GM21515 (cell line): ENCODE results near the gene LY6G5B.
A peak's percentile ranks its signal among the peaks of the same experiment; 100 is the strongest.

Experiments used
- ATAC-seq: cut with Tn5 transposase; IDR thresholded peaks from one replicate; pipeline ENCODE4 v1.9.1; 2021; ENCODE audit not compliant: unreplicated experiment

The LY6G5B gene

GRCh38 chr6:31640612-31641011 is 29.2 kb upstream of the LY6G5B start:
- no peak for ATAC-seq

DNA sequence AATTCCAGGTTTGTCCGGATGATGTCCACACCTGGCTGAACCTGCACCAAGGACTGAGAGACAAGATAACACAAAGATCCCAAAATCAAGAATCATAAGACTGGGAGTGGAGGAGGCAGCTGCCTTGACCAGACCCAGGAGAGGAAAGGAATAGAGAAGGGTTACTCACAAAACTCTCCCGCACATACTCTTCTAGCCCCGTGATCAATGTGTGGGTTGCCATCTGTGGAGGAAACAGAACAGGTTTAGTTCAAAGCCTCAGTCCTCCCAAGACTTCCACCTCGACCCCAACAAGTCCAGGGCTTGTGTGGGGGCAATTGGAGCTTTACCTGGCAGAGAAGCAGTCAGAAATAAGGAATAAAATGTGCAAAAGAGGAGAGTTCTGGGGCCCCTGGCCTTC is 28.4 kb upstream of the LY6G5B start:
- ATAC-seq: no peak

- no peak for ATAC-seq
Observed at GRCh38 chr6:31642798-31643570, 26.8 kb upstream of the LY6G5B start.

GRCh38 chr6:31643818-31644454 is 25.8 kb upstream of the LY6G5B start:
- no peak for ATAC-seq

DNA sequence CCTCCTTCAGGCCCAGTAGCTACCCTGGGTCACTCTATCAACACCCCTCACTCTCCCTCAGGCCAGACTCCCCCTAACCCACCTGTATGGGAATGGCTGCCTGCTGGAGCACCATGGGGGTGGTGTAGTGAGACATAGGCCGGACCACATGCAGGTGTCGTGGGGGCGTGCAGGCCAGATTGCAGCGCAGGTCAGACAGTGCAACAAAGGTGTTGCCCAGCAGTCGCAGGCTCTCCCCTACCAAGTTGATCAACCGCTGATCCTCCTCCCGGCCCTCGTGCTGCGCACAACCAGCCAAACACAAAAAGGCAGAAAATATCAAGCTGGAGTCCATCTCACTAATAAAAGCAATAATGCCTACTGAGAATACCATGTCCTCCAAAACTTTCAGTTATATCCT is 24.5 kb upstream of the LY6G5B start:
- no peak for ATAC-seq

DNA sequence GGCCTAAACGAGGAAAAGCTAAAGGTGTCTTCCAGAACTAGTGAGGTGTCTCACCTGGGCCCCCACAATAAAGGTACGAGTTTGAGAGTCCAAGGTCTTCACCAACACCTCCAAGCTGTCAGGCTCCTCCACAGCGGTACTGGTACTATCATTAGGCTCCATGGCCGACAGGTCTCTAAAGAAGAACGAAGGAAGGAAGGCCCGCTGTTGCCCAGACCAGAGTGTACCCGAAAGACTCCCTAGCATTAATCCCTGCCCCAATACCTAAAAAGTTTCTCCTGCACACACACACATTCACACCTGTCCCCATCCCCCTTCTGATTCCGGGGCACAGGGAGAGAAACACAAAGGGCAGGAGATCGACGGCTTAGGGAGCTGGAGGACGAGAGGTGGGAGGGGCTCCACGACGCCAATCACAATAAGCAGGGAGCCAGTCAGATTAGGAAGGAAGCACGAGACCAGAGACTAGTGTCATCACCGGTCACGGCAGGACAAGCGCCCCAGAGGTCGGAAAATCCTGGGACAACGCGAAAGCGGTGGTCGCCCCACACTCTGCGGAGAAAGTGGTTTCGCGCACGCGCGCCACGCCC is 18.1 kb upstream of the LY6G5B start:
- ATAC-seq: peak; percentile 41

DNA sequence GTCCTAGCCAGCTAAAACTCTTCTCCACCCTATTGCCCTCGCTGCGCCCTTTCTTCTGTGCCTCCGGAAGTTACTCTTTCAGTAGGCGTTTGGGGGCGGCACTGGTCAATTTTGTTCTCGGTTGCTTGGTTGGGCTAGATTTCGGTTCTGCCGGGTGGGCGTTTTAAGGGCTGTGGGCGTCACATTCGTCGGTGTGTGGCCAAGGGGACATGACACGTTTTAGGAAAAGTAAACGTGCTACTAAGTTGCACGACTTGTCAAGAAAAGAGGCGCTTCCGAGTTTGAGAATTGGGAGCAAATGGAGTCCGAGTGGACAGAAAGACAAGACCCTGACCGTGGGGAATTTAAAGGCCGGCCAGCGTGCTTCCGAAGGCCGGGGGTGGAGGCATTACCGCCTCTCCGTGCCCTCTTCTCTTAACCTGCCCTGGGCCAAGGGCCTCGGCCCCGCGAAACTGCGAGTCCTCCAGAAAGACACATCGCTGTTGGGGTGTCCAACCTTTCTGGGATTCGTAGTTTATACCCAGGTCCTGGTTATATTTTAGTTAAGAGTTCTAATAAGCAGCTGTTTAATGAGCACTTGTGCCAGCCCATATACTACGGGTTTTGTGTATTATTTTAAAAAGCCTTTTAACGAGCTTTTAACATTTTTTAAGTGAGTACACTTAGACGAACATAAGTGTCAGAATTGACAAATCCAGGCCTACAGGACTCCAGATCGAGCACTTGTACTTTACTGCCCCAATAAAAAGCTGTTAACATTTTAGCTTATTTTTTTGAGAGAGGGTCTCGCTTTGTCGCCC is 16.7 kb upstream of the LY6G5B start:
- ATAC-seq: peak; percentile 50

- ATAC-seq: no peak
Observed at GRCh38 chr6:31654574-31655348, 15.0 kb upstream of the LY6G5B start.

DNA sequence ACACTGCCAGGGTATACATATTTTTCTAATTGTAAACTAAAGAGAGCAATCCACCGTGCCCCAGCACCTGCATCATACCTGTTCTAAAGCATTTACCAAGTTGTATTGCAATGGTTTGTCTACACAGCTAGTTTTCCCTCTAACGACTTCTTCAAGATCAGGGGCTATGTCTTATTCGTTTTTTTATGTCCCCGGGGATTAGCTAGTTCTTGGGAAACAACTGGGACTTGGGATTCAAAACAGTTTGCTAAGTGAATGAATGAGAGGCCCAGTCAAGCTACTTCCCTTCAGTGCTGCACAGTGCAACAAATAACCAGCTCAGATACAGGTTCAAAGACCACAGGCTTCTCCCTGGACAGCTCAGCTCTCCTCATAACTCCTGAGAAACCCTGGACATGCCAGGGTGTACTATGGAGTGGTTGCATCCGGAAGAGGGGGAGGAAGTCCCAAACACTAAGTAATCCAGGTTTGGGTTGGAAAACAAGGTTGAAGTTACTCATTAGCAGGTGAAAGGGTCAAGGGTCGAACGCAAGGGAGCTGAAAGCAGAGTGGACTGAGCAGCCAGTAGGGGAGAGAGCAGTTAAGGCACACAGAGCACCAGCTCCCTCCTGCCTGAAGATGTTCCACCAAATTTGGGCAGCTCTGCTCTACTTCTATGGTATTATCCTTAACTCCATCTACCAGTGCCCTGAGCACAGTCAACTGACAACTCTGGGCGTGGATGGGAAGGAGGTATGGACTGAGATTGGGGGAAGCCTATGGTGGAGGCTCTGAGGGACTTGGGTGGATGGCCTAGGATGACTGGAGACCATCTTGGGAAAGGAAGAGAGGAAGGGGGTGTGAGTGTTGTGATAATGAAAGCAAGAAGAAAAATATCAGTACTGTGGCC is 14.2 kb upstream of the LY6G5B start, which contains the start of gene APOM:
APOM (plus strand) TSS at position 546 of the 889 bp plus-strand sequence; CDS start at position 619, 73 bp downstream.
- ATAC-seq: no peak

DNA sequence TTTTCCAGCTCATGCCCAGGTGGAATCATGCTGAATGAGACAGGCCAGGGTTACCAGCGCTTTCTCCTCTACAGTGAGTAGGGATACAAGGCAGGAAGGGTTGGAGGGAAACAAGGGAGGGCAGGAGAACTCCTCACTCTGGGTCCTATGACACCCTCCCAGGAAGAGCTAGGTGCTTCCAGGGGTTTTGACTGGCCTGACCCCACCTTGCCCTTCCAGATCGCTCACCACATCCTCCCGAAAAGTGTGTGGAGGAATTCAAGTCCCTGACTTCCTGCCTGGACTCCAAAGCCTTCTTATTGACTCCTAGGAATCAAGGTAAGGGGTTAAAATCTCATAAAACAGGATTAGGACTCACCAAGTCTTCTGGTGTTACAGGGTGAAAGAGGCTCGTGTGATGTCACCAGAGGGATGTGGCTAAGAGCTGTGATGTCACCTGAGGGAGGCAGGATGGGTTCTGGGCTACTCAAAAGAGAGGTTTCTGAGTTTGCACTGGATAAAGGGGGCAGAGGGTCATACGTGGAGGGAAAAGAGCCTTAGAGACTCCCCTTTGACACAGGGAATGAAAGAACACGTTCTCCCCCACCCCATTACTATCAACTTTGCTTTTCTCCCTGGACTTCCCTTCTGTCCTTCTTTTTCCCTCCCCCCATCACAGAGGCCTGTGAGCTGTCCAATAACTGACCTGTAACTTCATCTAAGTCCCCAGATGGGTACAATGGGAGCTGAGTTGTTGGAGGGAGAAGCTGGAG is 12.2 kb upstream of the LY6G5B start:
- ATAC-seq: no peak

DNA sequence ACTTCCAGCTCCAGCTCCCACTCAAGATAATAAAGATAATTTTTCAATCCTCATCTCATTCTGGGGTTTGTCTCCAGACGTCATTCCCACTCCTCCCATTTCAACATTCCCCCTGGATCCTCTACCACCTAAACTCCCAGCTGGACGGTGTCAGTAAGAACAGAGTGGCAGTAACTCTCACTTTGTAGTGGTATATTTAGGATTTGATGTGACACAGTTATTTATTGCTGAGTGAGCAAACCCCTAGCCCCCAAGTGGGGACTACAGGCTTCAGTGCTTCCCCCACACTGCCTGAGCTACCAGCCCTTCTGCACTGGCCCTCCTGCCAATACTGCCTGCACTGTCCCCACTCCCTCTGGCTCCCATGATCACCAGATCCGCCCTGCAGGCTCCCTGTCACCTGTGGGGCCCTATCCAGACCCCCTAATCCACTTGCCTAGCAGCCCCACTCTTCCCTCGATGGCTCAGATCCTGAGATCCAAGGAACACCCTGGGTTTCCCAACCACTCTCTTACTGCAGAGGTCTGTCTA is 11.6 kb upstream of the LY6G5B start:
- ATAC-seq: no peak

DNA sequence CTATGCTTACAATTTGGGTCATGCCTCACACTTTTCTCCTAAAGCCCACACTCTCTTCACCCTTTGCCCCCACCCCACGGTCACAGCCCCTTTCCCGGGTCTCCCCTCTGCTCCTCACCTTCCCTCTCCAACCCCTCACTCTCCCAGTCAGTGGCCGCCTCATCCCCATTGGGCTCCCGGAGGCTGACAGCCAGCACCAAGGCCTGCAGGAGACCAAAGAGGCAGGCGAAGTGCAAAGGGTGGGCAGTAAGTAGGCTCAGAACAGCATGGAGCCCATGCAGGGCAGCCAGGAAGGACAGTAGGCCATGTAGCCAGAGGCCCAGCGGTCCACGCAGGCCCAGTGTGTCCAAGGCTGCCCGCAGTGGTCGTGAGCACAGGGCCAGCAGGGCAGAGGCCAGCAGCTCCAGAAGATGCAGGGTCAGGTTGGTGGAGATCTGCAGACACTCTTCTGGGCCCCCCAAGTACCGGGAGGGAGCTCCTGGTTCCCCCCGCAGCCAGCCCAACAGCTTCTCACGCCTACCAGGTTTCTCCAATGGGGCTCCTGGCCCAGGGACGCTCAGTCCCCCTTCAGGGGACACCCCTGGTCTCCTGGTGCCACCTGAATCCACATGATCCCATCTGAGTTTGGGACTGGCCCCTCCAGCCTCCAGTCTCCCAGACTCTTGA is 10.7 kb upstream of the LY6G5B start:
- no peak for ATAC-seq

GRCh38 chr6:31659649-31660380 is 10.0 kb upstream of the LY6G5B start:
- ATAC-seq: no peak

DNA sequence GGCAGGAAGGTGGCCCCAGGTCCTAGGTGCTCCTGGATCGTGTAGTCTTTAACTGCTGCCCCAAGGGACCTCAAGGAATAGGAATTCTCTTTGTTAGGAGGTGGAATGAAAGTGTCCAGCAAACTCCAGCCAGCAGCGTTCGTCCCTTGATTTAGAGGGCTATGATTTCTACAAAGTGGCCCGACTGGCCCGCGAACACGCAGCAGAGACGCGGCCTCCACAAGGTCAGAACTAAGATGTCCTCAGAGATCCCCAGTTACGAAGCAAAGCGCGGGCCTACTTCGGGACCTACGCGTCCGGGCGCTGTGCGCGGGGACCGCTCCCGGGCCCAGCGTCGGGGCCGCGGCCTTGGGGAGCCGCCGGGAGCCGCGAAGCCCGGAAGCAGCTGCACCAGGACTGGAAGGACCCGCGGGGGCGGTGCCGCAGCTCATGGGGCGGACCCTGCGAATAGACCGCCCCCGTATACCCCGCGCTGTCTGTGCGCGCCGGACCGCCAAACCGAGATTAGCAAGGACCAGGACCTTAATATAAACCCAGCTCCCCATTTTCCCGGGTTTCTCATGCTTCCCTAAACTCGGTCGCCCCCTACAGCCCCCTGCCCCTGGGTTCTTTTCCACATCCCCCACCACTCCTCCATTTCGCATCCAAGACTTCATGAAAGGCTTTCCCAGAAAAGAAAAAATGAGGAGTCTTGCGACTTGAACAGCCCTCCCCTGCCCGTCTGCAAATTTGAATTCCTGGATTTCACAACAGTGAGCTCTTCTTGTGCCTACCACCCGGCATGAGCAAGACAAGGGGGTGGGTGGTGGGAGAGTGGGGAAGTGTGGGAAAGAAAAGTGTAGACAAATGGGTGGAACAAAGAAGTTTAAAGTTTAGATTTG is 9.2 kb upstream of the LY6G5B start, which contains the start of gene C6orf47:
C6orf47 (minus strand) TSS at position 398 of the 881 bp plus-strand sequence. CDS start 831 bp downstream, outside the sequence.
- no peak for ATAC-seq

- no peak for ATAC-seq
Observed at GRCh38 chr6:31661262-31662123, 8.3 kb upstream of the LY6G5B start.
